Effector memory CD8-positive, alpha-beta T cell (primary cell): ENCODE data around the gene RASAL2.
"Not testable (repeated sequence)": the region's sequence is repeated elsewhere in the genome, so short reads cannot be mapped to it uniquely, and the experiment has no call there.

Source experiments
- ATAC-seq: fragments of 150-1000 bp; cut with Tn5 transposase; replicated peaks from 2 replicates; pipeline ENCODE4 v1.10.0; 2021; ENCODE audit warnings: mild to moderate bottlenecking, moderate library complexity
- DNase-seq, 3 experiments: peaks; one replicate each; pipeline ENCODE4 v3.0.0; 2021
- H3K27ac Mint-ChIP-seq, 2 donors: one replicate each; pipeline ENCODE4 v1.8.0; 2022; ENCODE audit warnings: mild to moderate bottlenecking in 2 of 2, mixed read lengths in 2 of 2, moderate library complexity in 2 of 2
- H3K27me3 Mint-ChIP-seq, 2 donors: one replicate each; pipeline ENCODE4 v1.8.0; 2022; ENCODE audit warnings: mixed read lengths in 2 of 2
- H3K36me3 Mint-ChIP-seq: one replicate; pipeline ENCODE4 v1.8.0; 2022; ENCODE audit warnings: mild to moderate bottlenecking, moderate library complexity, mixed read lengths; ENCODE audit not compliant: insufficient read depth
- H3K4me1 Mint-ChIP-seq, 2 donors: one replicate each; pipeline ENCODE4 v1.8.0; 2022; ENCODE audit warnings: low read depth in 2 of 2, mixed read lengths in 2 of 2
- H3K4me3 Mint-ChIP-seq, 2 donors: one replicate each; pipeline ENCODE4 v1.8.0; 2022; ENCODE audit warnings: mild to moderate bottlenecking in 2 of 2, mixed read lengths in 2 of 2, moderate library complexity in 2 of 2
- H3K9me3 Mint-ChIP-seq, 2 donors: one replicate each; pipeline ENCODE4 v1.8.0; 2022; ENCODE audit warnings: mixed read lengths in 2 of 2

Gene RASAL2

DNA sequence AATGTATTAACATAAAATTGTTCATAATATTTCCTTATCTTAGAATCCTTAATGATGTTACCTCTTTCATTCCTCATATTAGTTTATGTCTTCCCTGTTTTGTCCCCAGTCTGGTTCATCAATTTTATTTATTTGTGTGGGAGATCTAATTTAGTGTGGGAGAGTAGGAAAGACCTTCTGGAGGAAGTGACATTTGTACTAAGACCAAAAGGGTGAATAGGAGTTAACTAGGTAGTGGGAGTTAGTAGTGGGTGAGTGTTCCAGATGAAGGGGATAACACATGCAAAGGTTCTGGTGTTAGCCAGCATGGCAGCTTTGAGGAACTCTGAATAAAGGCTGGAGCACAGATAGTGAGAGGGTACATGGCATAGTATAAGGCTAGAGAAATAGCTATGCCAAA is 21.4 kb downstream of the RASAL2 start:
- ATAC-seq = no peak
- Mint-ChIP-seq H3K27me3 (no peaks in the 10 kb centered on the region), H3K9me3 (peaks cover 0 to 5% of the 10 kb centered on the region in 2 donors), H3K4me1 (no peaks in the 10 kb centered on the region), H3K36me3 (no peaks in the 10 kb centered on the region), H3K4me3 (no peak overlapping the region), H3K27ac (no peak overlapping the region)
- no peak for DNase-seq

DNA sequence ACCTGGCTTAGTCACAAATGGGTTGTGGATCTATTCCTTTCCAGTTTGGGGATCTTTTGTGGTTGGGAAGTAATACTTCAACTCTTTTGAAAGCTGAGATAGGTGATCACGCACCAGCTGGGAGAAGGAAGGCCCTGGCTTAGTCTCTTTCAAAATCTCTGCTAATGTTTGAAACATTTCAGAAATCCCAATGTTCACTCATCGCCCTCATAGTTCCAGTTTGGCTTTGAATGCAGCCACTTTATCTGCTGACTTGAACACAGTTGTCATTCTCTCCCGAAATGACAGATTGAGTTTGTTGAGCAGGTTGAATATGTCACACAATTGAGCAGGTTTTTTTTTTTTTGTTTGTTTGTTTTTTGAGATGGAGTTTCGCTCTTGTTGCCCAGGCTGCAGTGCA is 24.6 kb downstream of the RASAL2 start:
- ATAC-seq = no peak

DNA sequence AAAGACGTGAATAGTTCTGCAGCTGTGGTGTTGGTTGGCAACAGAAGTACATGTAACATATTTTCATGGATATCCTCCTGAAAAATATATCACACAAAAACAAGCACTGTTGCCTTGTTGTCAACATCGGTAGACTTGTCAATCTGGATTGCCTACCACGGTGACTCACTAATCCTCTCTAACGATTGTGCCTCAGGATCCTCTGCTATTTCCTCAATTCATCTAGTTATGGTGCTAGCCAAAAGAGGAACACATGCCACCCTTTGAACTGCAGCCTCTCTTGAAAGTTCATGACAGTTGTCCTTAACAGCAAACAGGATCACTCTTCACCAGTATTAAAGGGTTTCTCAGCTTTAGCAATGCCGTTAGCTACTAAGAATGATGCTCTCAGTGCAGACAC is 25.7 kb downstream of the RASAL2 start:
- Mint-ChIP-seq H3K4me3 (no peak overlapping the region), H3K36me3 (no peaks in the 10 kb centered on the region), H3K27me3 (no peaks in the 10 kb centered on the region), H3K4me1 (no peaks in the 10 kb centered on the region), H3K27ac (no peak overlapping the region), H3K9me3 (peaks cover 0 to 8% of the 10 kb centered on the region in 2 donors)
- no peak for DNase-seq
- ATAC-seq = no peak

More for the DNA sequence above, 24.6 kb downstream of the RASAL2 start:
- Mint-ChIP-seq H3K36me3 (no peaks in the 10 kb centered on the region), H3K9me3 (peaks cover 0 to 8% of the 10 kb centered on the region in 2 donors), H3K4me1 (no peaks in the 10 kb centered on the region), H3K4me3 (no peak overlapping the region), H3K27me3 (no peaks in the 10 kb centered on the region), H3K27ac (no peak overlapping the region)
- DNase-seq = no peak

DNA sequence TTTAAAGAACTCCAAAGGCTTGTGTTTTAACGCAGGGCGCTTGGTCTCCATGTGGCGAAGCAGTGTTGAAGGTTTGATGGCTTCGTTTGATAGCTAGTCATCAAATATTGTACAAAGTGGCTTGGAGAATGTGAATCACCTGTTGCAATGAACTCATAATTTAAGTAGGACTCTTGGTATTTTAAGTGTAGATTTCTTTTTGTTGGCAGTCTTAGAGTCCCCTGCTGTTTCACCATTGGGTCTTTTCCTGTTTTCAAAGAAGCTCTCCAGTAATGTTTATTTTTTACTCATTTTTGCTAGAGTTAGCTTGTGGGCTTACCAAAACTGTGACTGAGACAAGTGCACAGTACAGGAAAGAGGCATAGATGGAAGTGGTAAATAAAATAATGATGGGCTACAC is 26.2 kb downstream of the RASAL2 start:
- Mint-ChIP-seq H3K4me3 (no peak overlapping the region), H3K27me3 (no peaks in the 10 kb centered on the region), H3K4me1 (no peaks in the 10 kb centered on the region), H3K27ac (no peak overlapping the region), H3K36me3 (no peaks in the 10 kb centered on the region), H3K9me3 (peaks cover 0 to 8% of the 10 kb centered on the region in 2 donors)
- ATAC-seq = no peak
- DNase-seq = no peak

DNA sequence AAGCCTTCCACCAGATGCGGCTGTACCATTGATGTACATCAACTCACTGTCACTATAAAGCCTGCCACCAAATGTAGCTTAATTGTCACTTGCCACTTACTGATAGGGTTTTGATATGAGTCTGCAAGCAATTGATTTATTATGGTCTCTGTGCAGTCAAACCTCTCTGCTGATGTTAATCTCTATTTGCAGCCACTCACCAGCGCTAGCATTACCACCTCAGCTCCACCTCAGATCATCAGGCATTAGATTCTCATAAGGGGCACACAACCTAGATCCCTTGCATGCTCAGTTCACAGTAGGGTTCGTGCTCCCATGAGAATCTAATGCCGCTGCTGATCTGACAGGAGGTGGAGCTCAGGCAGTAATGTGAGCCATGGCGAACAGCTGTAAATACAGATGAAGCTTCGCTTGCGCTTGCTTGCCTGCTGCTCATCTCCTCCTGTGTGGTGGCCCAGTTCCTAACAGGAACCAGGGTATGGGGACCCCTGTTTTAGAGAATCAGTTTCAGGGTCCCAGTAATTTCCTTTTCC is 26.7 kb downstream of the RASAL2 start:
- H3K36me3 Mint-ChIP-seq, H3K4me1 Mint-ChIP-seq, H3K9me3 Mint-ChIP-seq: not testable (repeated sequence)

DNA sequence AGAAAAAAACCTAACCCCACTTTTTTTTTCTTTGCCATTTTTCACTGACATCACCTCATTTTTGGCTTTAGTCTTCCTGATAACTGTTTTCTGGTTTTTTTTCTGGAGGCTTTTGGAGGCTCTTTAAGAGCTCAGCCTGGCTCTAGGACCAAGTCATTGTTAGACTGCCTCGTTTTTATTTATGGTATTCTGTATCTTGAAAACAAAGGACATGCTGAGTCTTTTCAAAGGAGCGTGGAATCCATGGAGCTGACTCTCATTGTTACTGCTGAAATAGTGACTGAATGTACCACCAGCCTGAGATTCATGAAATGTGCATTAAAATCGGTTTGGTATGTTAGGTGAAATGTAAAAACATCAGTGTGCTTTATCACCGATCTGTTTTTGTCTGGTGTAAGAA is 28.0 kb downstream of the RASAL2 start:
- Mint-ChIP-seq H3K36me3 (no peaks in the 10 kb centered on the region), H3K9me3 (peaks cover 0 to 3% of the 10 kb centered on the region in 2 donors), H3K4me3 (no peak overlapping the region), H3K4me1 (no peaks in the 10 kb centered on the region), H3K27me3 (no peaks in the 10 kb centered on the region), H3K27ac (no peak overlapping the region)
- DNase-seq (no peak), ATAC-seq (no peak)

More for the DNA sequence above, 26.7 kb downstream of the RASAL2 start:
- ATAC-seq, H3K27me3 Mint-ChIP-seq, DNase-seq, H3K27ac Mint-ChIP-seq, H3K4me3 Mint-ChIP-seq: not testable (repeated sequence)

DNA sequence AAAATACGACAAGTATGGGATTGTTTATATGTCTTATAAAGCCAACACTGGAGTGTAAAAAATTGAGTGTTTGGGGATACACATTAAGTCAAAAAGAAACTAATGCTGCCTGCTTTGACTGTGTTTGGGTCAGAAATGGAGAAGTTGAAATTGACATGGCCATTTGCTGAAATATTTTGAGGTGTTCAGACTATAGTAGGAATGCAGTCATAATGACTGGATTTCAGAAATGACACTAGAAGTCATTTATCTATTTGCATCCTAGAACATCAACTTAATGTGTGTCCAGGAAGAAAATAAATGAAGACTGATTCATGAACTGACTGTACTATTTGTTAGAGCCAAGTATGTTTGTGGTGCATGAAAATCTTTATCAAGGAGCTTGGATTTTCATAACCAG is 28.4 kb downstream of the RASAL2 start:
- Mint-ChIP-seq H3K36me3 (no peaks in the 10 kb centered on the region), H3K27me3 (no peaks in the 10 kb centered on the region), H3K4me3 (no peak overlapping the region), H3K27ac (no peak overlapping the region), H3K4me1 (no peaks in the 10 kb centered on the region), H3K9me3 (peaks cover 0 to 3% of the 10 kb centered on the region in 2 donors)
- ATAC-seq (no peak), DNase-seq (no peak)

DNA sequence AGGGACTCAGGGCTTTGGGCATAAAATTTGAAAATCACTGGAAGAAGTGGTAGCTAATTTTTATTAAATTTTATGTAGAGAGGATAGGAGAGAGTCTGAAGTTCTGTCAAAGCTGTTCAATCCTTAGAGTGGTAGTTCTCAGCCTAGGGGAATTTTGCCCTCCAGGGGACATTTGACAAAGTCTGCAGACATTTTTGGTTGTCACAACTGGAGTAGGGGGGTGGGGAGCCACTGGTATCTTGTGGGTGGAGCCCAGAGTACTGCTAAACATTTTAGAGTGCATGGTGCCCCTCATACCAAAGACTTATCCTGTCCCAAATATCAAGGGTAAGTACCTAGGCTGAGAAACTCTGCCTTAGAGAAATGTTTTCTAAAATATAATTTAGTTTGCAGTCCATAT is 30.2 kb downstream of the RASAL2 start:
- H3K4me3 Mint-ChIP-seq = no peak overlapping the region
- no peak overlapping the region for H3K27ac Mint-ChIP-seq
- no peak for ATAC-seq
- H3K27me3 Mint-ChIP-seq = no peaks in the 10 kb centered on the region
- peaks cover 0 to 3% of the 10 kb centered on the region in 2 donors for H3K9me3 Mint-ChIP-seq
- H3K36me3 Mint-ChIP-seq = no peaks in the 10 kb centered on the region
- no peaks in the 10 kb centered on the region for H3K4me1 Mint-ChIP-seq
- no peak for DNase-seq

DNA sequence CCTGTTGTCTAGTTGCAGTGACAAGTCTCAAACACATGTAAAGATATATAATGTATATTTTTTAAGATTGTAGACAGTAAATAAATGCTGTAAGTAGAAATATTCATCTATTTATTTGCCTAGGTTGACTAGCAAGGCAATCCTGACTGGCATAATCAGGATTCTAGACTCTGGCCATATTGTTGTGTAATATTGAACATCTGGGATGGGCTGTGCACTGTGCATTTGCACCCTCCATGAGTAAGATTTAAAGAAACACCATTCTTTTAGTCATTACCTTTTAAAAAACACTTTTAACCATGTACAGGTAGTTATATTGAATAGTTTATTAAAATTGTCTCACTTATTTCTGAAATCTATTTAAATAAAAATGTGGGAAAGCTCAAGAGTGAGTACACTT is 32.4 kb downstream of the RASAL2 start:
- H3K4me3 Mint-ChIP-seq = no peak overlapping the region
- no peaks in the 10 kb centered on the region for H3K27me3 Mint-ChIP-seq
- no peak overlapping the region for H3K27ac Mint-ChIP-seq
- peaks cover 0 to 3% of the 10 kb centered on the region in 2 donors for H3K9me3 Mint-ChIP-seq
- DNase-seq (no peak), ATAC-seq (no peak)
- H3K4me1 Mint-ChIP-seq = no peaks in the 10 kb centered on the region
- H3K36me3 Mint-ChIP-seq = no peaks in the 10 kb centered on the region

DNA sequence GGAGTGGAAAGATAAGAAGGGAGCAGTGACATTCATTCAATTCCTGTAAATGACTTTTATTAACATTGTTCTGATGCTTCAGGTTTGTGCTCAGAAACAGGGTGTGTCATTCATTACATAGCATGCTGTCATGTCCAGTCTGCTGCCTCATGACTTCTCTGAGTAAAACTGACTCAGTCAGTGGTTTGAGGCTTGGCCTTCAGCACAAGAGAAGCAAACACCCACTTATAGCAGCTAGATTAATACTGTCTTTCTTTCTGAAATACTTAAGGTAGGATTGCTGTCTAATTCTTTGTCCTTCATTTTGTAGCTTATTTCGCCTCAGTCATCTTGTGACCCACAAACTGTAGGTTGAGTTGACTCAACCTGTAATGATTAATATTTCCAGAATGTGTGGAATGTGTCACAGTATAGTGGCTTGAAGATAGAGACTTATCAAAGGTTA is 32.9 kb downstream of the RASAL2 start:
- H3K4me1 Mint-ChIP-seq = no peaks in the 10 kb centered on the region
- H3K4me3 Mint-ChIP-seq = no peak overlapping the region
- no peak for DNase-seq
- ATAC-seq = no peak
- H3K36me3 Mint-ChIP-seq = no peaks in the 10 kb centered on the region
- H3K9me3 Mint-ChIP-seq = peaks cover 0 to 2% of the 10 kb centered on the region in 2 donors
- no peaks in the 10 kb centered on the region for H3K27me3 Mint-ChIP-seq
- H3K27ac Mint-ChIP-seq = no peak overlapping the region

DNA sequence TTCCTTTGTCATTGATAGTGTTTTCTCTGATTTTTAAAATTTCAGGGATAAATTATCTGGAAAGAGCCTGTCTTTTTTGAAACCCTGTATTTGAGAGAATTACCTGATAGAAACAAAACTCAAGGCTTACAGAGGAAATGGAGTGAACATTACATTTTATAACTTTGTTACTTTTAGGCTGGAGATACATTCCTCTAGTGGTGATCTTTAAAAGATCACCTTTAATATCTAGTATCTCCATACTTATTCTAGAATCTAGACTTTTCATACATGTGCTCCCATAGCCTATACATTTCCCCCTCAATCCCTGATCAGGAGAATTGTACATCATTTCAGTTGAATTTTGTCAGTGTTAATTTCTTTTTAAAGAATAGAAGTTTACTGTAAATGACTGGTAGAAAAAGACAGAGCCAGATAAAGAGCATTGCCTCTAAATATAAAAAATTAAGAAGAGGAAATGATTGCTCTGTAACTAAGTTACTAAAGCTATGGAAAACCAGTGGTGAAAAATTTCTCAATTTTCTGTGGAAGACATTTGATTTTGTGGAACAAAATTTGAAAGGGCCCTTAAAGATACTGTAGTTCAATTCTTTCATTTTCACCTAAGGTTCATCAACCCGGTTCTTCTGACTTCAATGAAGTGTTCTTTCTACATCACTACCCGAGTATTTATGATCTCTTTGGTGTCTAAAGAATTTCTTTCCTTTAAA is 33.7 kb downstream of the RASAL2 start:
- Mint-ChIP-seq H3K27me3 (no peaks in the 10 kb centered on the region), H3K4me1 (no peaks in the 10 kb centered on the region), H3K9me3 (no peaks in the 10 kb centered on the region), H3K4me3 (no peak overlapping the region), H3K36me3 (no peaks in the 10 kb centered on the region), H3K27ac (no peak overlapping the region)
- ATAC-seq = no peak
- no peak for DNase-seq

DNA sequence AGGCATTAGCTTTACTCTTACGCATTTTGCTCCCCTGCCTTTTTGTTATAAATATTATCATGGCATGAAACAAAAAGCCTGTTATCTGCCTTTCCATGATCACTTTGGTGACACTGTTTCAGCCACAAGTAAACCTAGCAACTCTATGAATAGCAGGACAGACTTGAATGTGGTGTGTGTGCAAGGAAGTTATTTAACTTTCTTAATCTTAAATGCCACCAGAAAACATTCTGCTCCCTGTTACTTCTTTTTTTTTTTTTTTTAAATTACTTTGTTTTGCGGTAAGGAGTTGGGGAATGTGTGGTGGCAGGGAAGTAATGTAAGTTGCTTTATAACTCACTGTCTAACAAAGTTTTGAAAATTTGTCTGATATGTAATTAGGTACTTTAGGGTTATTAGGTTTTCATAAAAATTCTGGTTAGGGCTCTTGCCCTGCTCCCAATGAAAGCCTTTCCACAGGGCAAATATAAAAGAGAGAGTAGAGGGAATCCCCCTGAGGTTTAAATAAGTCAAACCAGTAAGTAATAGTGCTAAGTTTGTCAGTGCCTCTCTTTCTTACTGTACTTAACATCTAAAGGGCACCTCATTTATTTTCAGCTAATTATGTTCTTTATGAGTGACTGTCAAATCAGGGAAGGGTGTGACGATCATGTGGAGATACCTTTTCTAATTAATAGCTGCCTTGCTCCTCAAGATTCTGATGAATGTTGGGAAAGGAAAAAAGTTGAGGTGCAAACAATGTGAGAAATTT is 39.5 kb downstream of the RASAL2 start:
- DNase-seq = no peak
- no peaks in the 10 kb centered on the region for H3K36me3 Mint-ChIP-seq
- no peak for ATAC-seq

DNA sequence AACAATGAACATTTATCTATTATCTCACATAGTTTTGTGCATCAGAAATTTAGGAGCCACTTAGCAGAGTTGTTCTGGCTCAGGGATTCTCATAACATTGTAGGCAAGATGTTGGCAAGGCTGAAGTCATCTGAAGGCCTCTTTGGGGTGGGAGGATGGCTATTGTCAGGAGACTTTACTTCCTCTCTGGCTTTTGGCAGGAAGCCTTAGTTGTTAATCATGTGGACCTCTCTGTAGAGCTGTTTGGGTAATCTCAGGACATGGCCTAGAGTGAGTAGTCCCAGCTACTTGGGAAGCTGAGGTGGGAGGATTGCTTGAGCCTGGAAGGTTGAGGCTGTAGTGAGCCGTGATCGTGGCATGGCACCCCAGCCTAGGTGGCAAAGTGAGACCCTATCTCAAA is 40.2 kb downstream of the RASAL2 start:
- H3K9me3 Mint-ChIP-seq = peaks cover 3 to 7% of the 10 kb centered on the region in 2 donors
- no peaks in the 10 kb centered on the region for H3K4me1 Mint-ChIP-seq
- H3K36me3 Mint-ChIP-seq = no peaks in the 10 kb centered on the region
- DNase-seq = no peak
- ATAC-seq = no peak
- H3K4me3 Mint-ChIP-seq = no peak overlapping the region
- no peak overlapping the region for H3K27ac Mint-ChIP-seq
- H3K27me3 Mint-ChIP-seq = no peaks in the 10 kb centered on the region

More for the DNA sequence above, 39.5 kb downstream of the RASAL2 start:
- Mint-ChIP-seq H3K27ac (no peak overlapping the region), H3K27me3 (no peaks in the 10 kb centered on the region), H3K4me1 (no peaks in the 10 kb centered on the region), H3K4me3 (no peak overlapping the region), H3K9me3 (peaks cover 3 to 7% of the 10 kb centered on the region in 2 donors)

DNA sequence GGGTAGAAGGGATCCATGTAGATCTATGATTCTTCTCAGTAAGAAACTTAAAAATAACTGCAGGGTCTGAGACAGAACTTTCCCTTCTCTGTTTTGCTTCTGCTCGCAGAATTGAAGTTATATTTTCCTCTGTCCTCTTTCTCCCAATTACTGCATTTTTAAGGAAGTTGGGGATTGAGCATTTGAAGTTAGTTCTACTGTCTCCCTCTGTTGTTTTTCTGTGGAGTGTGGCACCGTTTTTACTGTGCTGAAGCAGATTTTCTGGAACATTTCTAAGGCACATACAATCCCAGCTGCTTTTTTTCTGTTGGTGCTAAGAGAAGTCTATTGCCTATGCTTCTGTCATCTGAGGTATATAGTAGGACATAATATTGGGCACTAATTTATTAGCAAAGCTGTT is 43.3 kb downstream of the RASAL2 start:
- Mint-ChIP-seq H3K36me3 (peaks cover 2% of the 10 kb centered on the region), H3K9me3 (peaks cover 8 to 17% of the 10 kb centered on the region in 2 donors), H3K27me3 (no peaks in the 10 kb centered on the region), H3K27ac (no peak overlapping the region), H3K4me1 (no peaks in the 10 kb centered on the region), H3K4me3 (no peak overlapping the region)
- DNase-seq = no peak
- no peak for ATAC-seq
